GM19099 (cell line): Measurements from ENCODE around the gene SMYD1.

ENCODE experiments used
- POLR2A ChIP-seq: IDR thresholded peaks from 3 replicates; pipeline ENCODE4 v1.6.1; 2011; ENCODE audit warnings: low read depth; ENCODE audit not compliant: insufficient read length; ENCODE audit errors: extremely low read depth

SMYD1 gene

DNA sequence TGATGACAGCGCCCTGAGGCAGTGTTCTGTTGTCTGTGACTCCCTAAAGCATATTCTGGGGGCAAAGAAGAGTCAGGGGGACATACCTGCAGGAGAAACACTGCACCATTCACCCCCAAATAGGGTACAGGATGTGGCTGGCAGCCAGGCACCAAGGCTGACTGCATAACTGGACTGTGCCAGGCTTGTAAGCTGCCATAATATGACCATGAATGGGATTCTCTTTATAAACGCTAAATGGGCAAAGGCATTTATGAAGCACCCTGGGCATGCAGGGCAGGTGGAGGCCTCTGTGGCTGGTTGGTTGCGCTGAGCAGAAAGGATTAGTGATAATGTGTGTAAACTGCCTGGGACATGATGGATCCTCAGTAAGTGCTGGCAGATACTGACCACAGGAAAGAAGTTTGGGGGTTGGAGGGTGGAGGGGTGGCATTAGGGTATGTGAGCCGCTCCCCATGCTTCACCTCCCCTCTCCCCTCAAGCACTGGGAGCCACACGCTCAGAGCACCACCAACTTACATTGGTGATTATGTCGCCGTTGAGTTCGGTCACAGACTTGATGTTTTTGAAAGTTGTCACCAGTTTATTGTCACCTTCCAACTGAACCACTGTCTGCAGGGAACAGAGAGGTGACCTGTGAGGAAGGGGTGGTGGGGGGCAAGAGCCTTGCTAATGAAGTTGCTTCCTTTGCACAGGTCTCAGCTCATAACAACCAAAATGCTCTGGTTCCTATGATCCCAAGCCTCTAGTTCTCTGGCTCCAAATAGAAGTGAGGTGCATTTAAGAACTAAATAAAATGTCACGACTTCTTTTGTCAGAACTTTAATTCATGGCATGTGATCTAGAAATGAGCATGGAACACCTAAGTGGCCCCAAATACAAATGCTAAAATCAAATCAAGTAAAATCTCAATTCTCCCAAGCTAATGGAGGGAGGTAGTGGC lies 56.6 kb downstream of the SMYD1 start:
- no peak for TF ChIP-seq POLR2A

DNA sequence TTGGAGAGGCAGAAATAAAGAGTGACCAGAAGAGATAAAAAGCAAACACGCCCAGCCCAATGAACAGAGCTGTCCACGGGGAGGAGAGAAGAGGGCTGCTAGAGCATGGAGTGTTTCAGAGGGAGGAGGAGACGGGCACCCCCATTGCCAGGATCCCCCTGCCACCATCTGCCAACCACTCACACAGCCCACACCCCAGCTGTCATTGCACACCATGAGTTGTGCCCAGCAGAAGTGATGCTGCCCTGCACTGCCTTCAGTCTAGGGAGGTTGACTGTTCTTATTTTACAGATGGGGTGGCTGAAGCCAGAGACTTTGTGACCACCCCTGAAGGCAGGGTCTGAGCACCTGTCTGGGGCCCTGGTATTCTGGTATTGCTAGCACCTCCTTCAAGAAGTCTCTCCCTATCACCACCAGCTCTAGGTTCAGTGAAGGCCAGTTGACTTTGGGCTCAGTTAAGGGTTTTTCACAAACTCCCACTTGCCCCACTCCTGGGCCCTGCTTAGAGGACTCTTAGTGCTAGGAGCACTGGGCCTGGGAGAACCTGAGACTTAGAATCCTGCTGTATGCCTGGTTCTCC lies 57.8 kb downstream of the SMYD1 start:
- TF ChIP-seq POLR2A: no peak

- TF ChIP-seq POLR2A: no peak
Measured at GRCh38 chr2:88125924-88126771, 58.5 kb downstream of the SMYD1 start.

GRCh38 chr2:88126772-88127637 lies 59.4 kb downstream of the SMYD1 start:
- no peak for TF ChIP-seq POLR2A

DNA sequence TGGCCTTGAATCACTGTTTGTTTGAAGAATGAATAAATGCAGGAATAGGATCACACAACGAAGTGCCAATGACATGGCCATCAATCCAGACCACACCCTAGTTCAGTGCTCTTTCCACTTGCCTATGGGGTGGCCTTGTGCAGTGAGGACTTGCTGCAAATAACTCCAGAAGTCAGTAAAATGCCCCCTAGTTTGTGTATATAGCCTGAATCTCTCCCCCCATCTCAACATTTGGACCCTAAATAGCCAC lies 59.9 kb downstream of the SMYD1 start:
- no peak for TF ChIP-seq POLR2A

DNA sequence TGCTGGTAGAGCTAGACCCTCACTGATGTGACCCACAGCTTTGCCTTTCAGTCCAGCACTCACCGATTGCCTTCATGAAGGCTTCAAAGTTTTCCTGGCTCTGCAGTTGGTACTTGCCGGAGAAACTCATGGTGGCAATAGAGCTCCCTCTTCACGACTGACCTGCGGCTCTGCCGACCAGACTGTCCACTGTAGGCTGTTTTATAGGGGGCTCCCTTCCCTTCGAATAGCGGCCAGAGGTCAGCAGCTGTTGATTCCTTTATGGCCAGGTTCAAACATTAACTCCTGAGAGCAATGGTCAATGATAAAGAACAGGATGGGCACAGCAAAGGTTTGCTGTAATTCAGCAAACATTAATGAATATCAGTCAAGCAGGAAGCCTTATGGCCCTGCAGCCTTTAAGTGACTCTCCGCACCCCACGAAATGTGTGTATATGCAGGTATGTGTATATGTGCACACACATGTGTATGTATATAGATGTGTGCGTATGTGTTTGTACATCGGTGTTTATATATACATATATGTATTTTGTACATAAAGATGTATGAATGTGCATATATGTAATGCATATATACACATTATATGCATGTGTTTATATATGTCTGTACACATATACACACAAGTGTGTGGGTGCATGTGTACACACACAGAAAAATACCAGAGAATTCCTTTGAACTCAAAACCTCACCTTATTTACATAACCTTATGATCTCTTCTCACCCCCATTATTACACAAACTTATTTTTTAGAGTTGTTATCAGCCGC lies 60.4 kb downstream of the SMYD1 start, which contains the start of gene FABP1:
Gene FABP1 (minus strand): TSS at position 175 of the 766 bp plus-strand sequence. CDS start 45 bp downstream, at position 130.
- no peak for TF ChIP-seq POLR2A

- TF ChIP-seq POLR2A: no peak
Measured at GRCh38 chr2:88128654-88129312, 61.2 kb downstream of the SMYD1 start.

DNA sequence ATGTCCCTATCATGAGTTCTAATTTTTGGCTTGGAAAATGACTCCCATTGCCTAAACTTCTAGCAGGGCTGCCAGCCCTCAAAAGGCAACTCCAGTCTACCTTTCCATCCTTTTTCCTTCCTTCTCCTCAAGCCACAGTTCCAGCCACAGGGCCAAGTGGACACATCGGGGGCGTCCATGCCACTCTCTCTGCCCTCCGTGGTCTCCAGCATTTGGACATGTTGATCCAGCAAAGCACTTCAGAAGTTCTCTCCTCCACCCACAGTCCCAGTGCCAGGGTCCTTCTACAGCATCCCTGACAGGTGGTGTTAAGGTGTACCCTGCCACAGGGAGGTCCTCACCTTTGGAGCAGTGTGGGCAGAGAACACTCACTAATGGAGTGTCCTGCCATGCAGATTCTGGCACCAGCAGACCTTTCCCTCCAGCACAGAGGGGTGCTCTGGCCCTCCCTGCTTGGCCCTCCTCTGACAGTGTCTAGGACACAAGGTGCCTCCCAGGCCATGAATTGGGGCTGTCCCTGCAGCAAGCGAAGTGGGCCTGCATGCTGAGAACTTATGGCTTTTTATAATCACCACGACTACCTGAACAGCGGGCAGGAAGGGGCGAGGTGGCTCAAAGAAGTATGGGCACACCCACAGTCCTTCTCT lies 61.8 kb downstream of the SMYD1 start:
- TF ChIP-seq POLR2A: no peak

GRCh38 chr2:88131201-88131998 lies 63.8 kb downstream of the SMYD1 start:
- no peak for TF ChIP-seq POLR2A

GRCh38 chr2:88131999-88132368 lies 64.4 kb downstream of the SMYD1 start:
- no peak for TF ChIP-seq POLR2A

GRCh38 chr2:88133875-88134274 lies 66.2 kb downstream of the SMYD1 start:
- TF ChIP-seq POLR2A: no peak

DNA sequence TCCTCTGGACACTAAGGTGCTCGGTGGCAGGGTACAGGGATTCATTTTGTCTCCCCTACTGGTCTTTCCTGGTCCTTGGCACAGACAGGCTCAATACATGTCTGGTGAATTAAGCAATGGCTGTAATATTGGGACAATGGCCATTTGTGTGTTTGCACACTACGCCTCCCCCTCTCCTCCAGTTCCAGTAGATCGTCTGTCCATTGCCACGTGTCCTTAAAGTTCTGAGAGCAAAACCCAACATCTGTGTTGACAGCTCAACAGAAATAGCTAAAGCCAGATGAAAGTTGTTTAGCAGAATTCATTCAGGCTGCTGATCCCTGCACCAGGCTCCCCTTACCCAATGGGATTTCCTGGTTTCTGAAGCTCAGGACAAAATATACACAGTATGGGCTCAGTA lies 69.2 kb downstream of the SMYD1 start:
- no peak for TF ChIP-seq POLR2A
